ENCODE data around the gene ANKS6. TPM values are rescaled to one million over a fixed set of nuclear protein-coding genes. Genes with fewer than 3 reads are reported as not detected.

Gene ANKS6
- total RNA-seq, 1 experiment from 2014 or later: 16.4 TPM

GRCh38 chr9:98727428-98727827 is 68.9 kb downstream of the ANKS6 start:
- in situ Hi-C loops (cut with HindIII; ENCODE audit: low pct_unique_long_range_greater_than_20kb, low sequenced_read_pairs): no loop called here
- DNase-seq (ENCODE audit: low read depth, low spot score): no peak

- DNase-seq (ENCODE audit: low read depth, low spot score): no peak
- in situ Hi-C loops (cut with HindIII; ENCODE audit: low pct_unique_long_range_greater_than_20kb, low sequenced_read_pairs): no loop called here
Measured at GRCh38 chr9:98726735-98727134, 69.6 kb downstream of the ANKS6 start.

GRCh38 chr9:98724810-98725530 is 71.4 kb downstream of the ANKS6 start:
- DNase-seq (ENCODE audit: low read depth, low spot score): no peak
- in situ Hi-C loops (cut with HindIII; ENCODE audit: low pct_unique_long_range_greater_than_20kb, low sequenced_read_pairs): no loop called here

GRCh38 chr9:98721643-98722042 is 74.7 kb downstream of the ANKS6 start:
- in situ Hi-C loops (cut with HindIII; ENCODE audit: low pct_unique_long_range_greater_than_20kb, low sequenced_read_pairs): no loop called here

GRCh38 chr9:98720402-98720801 is 76.0 kb downstream of the ANKS6 start:
- in situ Hi-C loops (cut with HindIII; ENCODE audit: low pct_unique_long_range_greater_than_20kb, low sequenced_read_pairs): no loop called here
- DNase-seq (ENCODE audit: low read depth, low spot score): no peak

More at GRCh38 chr9:98721643-98722042, 74.7 kb downstream of the ANKS6 start:
- DNase-seq (ENCODE audit: low read depth, low spot score): no peak

- no peak for DNase-seq (ENCODE audit: low read depth, low spot score)
- in situ Hi-C loops (cut with HindIII; ENCODE audit: low pct_unique_long_range_greater_than_20kb, low sequenced_read_pairs): no loop called here
Measured at GRCh38 chr9:98719055-98719454, 77.3 kb downstream of the ANKS6 start.

- in situ Hi-C loops (cut with HindIII; ENCODE audit: low pct_unique_long_range_greater_than_20kb, low sequenced_read_pairs): no loop called here
Measured at GRCh38 chr9:98714833-98715232, 81.5 kb downstream of the ANKS6 start.

GRCh38 chr9:98712987-98713386 is 83.4 kb downstream of the ANKS6 start:
- DNase-seq (ENCODE audit: low read depth, low spot score): no peak
- in situ Hi-C loops (cut with HindIII; ENCODE audit: low pct_unique_long_range_greater_than_20kb, low sequenced_read_pairs): no loop called here

More at GRCh38 chr9:98714833-98715232, 81.5 kb downstream of the ANKS6 start:
- no peak for DNase-seq (ENCODE audit: low read depth, low spot score)

- in situ Hi-C loops (cut with HindIII; ENCODE audit: low pct_unique_long_range_greater_than_20kb, low sequenced_read_pairs): no loop called here
- peak; percentile 9 for DNase-seq (ENCODE audit: low read depth, low spot score)
Measured at GRCh38 chr9:98709968-98710965, 86.1 kb downstream of the ANKS6 start.

- no peak for DNase-seq (ENCODE audit: low read depth, low spot score)
- in situ Hi-C loops (cut with HindIII; ENCODE audit: low pct_unique_long_range_greater_than_20kb, low sequenced_read_pairs): no loop called here
Measured at GRCh38 chr9:98708933-98709911, 87.1 kb downstream of the ANKS6 start, which contains the start of gene GABBR2. Gene GABBR2 (minus strand): TSS chr9:98708935. CDS start chr9:98708737, 198 bp downstream.

- in situ Hi-C loops (cut with HindIII; ENCODE audit: low pct_unique_long_range_greater_than_20kb, low sequenced_read_pairs): no loop called here
- no peak for DNase-seq (ENCODE audit: low read depth, low spot score)
Measured at GRCh38 chr9:98708103-98708932, 88.0 kb downstream of the ANKS6 start.

GRCh38 chr9:98707166-98708102 is 88.9 kb downstream of the ANKS6 start:
- in situ Hi-C loops (cut with HindIII; ENCODE audit: low pct_unique_long_range_greater_than_20kb, low sequenced_read_pairs): no loop called here
- DNase-seq (ENCODE audit: low read depth, low spot score): peak; percentile 66

GRCh38 chr9:98706651-98707165 is 89.6 kb downstream of the ANKS6 start:
- in situ Hi-C loops (cut with HindIII; ENCODE audit: low pct_unique_long_range_greater_than_20kb, low sequenced_read_pairs): no loop called here
- DNase-seq (ENCODE audit: low read depth, low spot score): no peak

- in situ Hi-C loops (cut with HindIII; ENCODE audit: low pct_unique_long_range_greater_than_20kb, low sequenced_read_pairs): no loop called here
- DNase-seq (ENCODE audit: low read depth, low spot score): no peak
Measured at GRCh38 chr9:98702835-98703380, 93.4 kb downstream of the ANKS6 start.

- in situ Hi-C loops (cut with HindIII; ENCODE audit: low pct_unique_long_range_greater_than_20kb, low sequenced_read_pairs): no loop called here
- DNase-seq (ENCODE audit: low read depth, low spot score): no peak
Measured at GRCh38 chr9:98702340-98702739, 94.0 kb downstream of the ANKS6 start.

All from SK-MEL-5 (cell line).